HepG2 (cell line): ENCODE data around the gene IBTK. TPM values are rescaled to one million over a fixed set of nuclear protein-coding genes. Genes with fewer than 3 reads are reported as not detected.

Source experiments
- ATAC-seq: fragments of 200-7000 bp; cut with Tn5 transposase; 3 replicates; pipeline ENCODE4 v1.9.1; 2020; ENCODE audit warnings: mild to moderate bottlenecking, moderate library complexity
- BruUV-seq: library from RNA; stranded (reverse); fragments of 400-500 nt; replicated peaks from 2 replicates; lab custom pipeline; 2021; lab: Mats Ljungman, UMichigan
- CTCF ChIA-PET: fragments of 300-600 bp; formaldehyde crosslinking; extraction: SDS; loops from one replicate; lab custom pipeline; 2021; ENCODE audit warnings: low total read pairs, inconsistent platforms, low intra/inter-chr PET ratio; lab: Yijun Ruan, JAX
- POLR2A ChIA-PET: fragments of 350-600 bp; sonication (Branson Sonifier 250); formaldehyde crosslinking; loops from one replicate; lab custom pipeline; 2020; ENCODE audit warnings: antibody characterized with exemption, inconsistent platforms; lab: Yijun Ruan, JAX
- DNase-seq: peaks from one replicate; pipeline ENCODE4 v3.0.0-alpha.2; 2015; ENCODE audit warnings: low spot score
- FAIRE-seq: peaks from 3 replicates; lab custom pipeline; 2011; peaks lifted over from hg19 to GRCh38; lab: Jason Lieb, UNC
- H2AFZ ChIP-seq: one replicate; pipeline ENCODE4 v1.6.1; 2011; ENCODE audit warnings: low read length, inconsistent platforms
- H3K27ac ChIP-seq: fragments of 300-600 bp; 3 replicates; pipeline ENCODE4 v1.8.0; 2011; ENCODE audit warnings: mixed run types, mild to moderate bottlenecking, mixed read lengths, low read length, inconsistent platforms; ENCODE audit not compliant: insufficient read depth; ENCODE audit errors: extremely low read length
- H3K27me3 ChIP-seq, 2 experiments: fragments of 200-600 bp in 1 of 2; 2 replicates in 1 of 2; 3 replicates in 1 of 2; pipeline versions ENCODE4 v1.6.0 to v1.8.0; 2011; ENCODE audit warnings: low read length in 2 of 2, mild to moderate bottlenecking in 2 of 2, moderate library complexity in 2 of 2, inconsistent platforms in 1 of 2; ENCODE audit not compliant: insufficient read depth in 2 of 2, control insufficient read depth in 1 of 2
- H3K36me3 ChIP-seq, 2 experiments: fragments of 200-600 bp in 1 of 2; replicated peaks in 1 of 2; 2 replicates in 1 of 2; 3 replicates in 1 of 2; pipeline versions ENCODE4 v1.5.1 to v1.8.0; 2011; ENCODE audit warnings: low read length in 2 of 2, inconsistent platforms in 1 of 2; ENCODE audit not compliant: insufficient read depth in 2 of 2, control insufficient read depth in 1 of 2
- H3K4me1 ChIP-seq: 2 replicates; pipeline ENCODE4 v1.5.1; 2012; ENCODE audit warnings: low read length, inconsistent platforms; ENCODE audit not compliant: insufficient read depth
- H3K4me2 ChIP-seq: 2 replicates; pipeline ENCODE4 v1.6.0; 2011; ENCODE audit warnings: low read depth, low read length, inconsistent platforms
- H3K4me3 ChIP-seq, 3 experiments: fragments of 200-600 bp in 1 of 3; sonication (generic), shearing (Covaris generic) in 1 of 3; replicated peaks in 1 of 3; 2 replicates each; pipeline ENCODE4 v1.5.1; 2011 to 2016; ENCODE audit warnings: low read length in 3 of 3, inconsistent platforms in 2 of 3, low read depth in 2 of 3, mild to moderate bottlenecking in 2 of 3, control low read depth in 1 of 3, mixed read lengths in 1 of 3; ENCODE audit not compliant: insufficient read depth in 1 of 3
- H3K79me2 ChIP-seq: one replicate; pipeline ENCODE4 v1.6.1; 2011; ENCODE audit warnings: low read length, inconsistent platforms; ENCODE audit not compliant: insufficient read depth
- H3K9ac ChIP-seq: 2 replicates; pipeline ENCODE4 v1.6.0; 2011; ENCODE audit warnings: mild to moderate bottlenecking, low read depth, low read length, inconsistent platforms; ENCODE audit not compliant: insufficient read depth
- H3K9me3 ChIP-seq: 2 replicates; pipeline ENCODE4 v1.5.1; 2012; ENCODE audit warnings: mild to moderate bottlenecking, low read length
- H4K20me1 ChIP-seq: 2 replicates; pipeline ENCODE4 v1.6.0; 2011; ENCODE audit warnings: inconsistent platforms, mild to moderate bottlenecking, low read length, moderate library complexity; ENCODE audit not compliant: insufficient read depth
- GLI4 ChIP-seq: sonication (generic); formaldehyde crosslinking; IDR thresholded peaks from 2 replicates; pipeline ENCODE4 v1.5.1; 2020; ENCODE audit warnings: missing genetic modification reagents, mild to moderate bottlenecking, moderate library complexity, borderline replicate concordance
- HDAC6 ChIP-seq: fragments of 200-600 bp; sonication (generic); IDR thresholded peaks from 2 replicates; pipeline ENCODE4 v1.7.0; 2017; ENCODE audit warnings: mild to moderate bottlenecking, antibody characterized with exemption, low read length, low read depth
- HOXA3 ChIP-seq: sonication (generic); formaldehyde crosslinking; IDR thresholded peaks from 2 replicates; pipeline ENCODE4 v1.5.0; 2020; ENCODE audit warnings: missing genetic modification reagents
- LBX2 ChIP-seq: sonication (generic); formaldehyde crosslinking; IDR thresholded peaks from 2 replicates; pipeline ENCODE4 v1.5.0; 2020; ENCODE audit warnings: missing genetic modification reagents, mild to moderate bottlenecking, borderline replicate concordance
- NFAT5 ChIP-seq: sonication (generic); formaldehyde crosslinking; IDR thresholded peaks from 2 replicates; pipeline ENCODE4 v1.4.0; 2020; ENCODE audit warnings: missing genetic modification reagents
- NRL ChIP-seq: sonication (generic); formaldehyde crosslinking; IDR thresholded peaks from 2 replicates; pipeline ENCODE4 v1.5.0; 2020; ENCODE audit warnings: missing genetic modification reagents, mild to moderate bottlenecking, moderate library complexity, borderline replicate concordance
- SCMH1 ChIP-seq: sonication (generic); formaldehyde crosslinking; IDR thresholded peaks from 2 replicates; pipeline ENCODE4 v1.9.0; 2021; ENCODE audit warnings: missing genetic modification reagents, mild to moderate bottlenecking, borderline replicate concordance
- TFAP4 ChIP-seq: sonication (generic); IDR thresholded peaks from 2 replicates; pipeline ENCODE4 v1.6.1; 2016; ENCODE audit warnings: low read depth, borderline replicate concordance
- TP53 ChIP-seq: sonication (generic); formaldehyde crosslinking; conservative IDR thresholded peaks from 2 replicates; pipeline ENCODE4 v1.4.0; 2020; ENCODE audit warnings: missing genetic modification reagents
- ZNF235 ChIP-seq: sonication (generic); formaldehyde crosslinking; IDR thresholded peaks from 2 replicates; pipeline ENCODE4 v1.8.1; 2023; ENCODE audit warnings: mild to moderate bottlenecking, missing genetic modification reagents, borderline replicate concordance
- ZNF331 ChIP-seq: sonication (generic); formaldehyde crosslinking; IDR thresholded peaks from 2 replicates; pipeline ENCODE4 v1.4.0; 2020; ENCODE audit warnings: missing genetic modification reagents
- ZNF674 ChIP-seq: sonication (generic); formaldehyde crosslinking; IDR thresholded peaks from 2 replicates; pipeline ENCODE4 v1.5.0; 2020; ENCODE audit warnings: low read depth, mild to moderate bottlenecking, missing genetic modification reagents
- ZNF687 ChIP-seq: sonication (generic); formaldehyde crosslinking; IDR thresholded peaks from 2 replicates; pipeline ENCODE4 v1.5.1; 2020; ENCODE audit warnings: mild to moderate bottlenecking, missing genetic modification reagents, moderate library complexity
- WGBS: methylation state at CpG from one replicate; pipeline ENCODE4 v1.1.6; 2017; ENCODE audit warnings: low lambda C conversion rate; 5-methylcytosine and 5-hydroxymethylcytosine counted together
- in situ Hi-C: cut with HindIII; loops from 2 replicates; pipeline ENCODE4 v1.10.0; 2017; ENCODE audit warnings: low pct_unique_long_range_greater_than_20kb; ENCODE audit not compliant: extremely low pct_ligation_motif_present
- intact Hi-C: fragments of 100-400 bp; cut with micrococcal nuclease; formaldehyde crosslinking; loops from one replicate; pipeline ENCODE4 v1.10.0; 2022; ENCODE audit not compliant: unreplicated experiment
- polyA plus RNA-seq, 8 experiments: library from polyadenylated mRNA; depleted of rRNA in 3 of 8; stranded (reverse) in 7 of 8; unstranded in 1 of 8; fragments of >200 nt; fragmentation: Illumina TruSeq in 4 of 8; extraction: Trizol in 4 of 8; gene quantifications; 2 replicates each; pipeline versions ENCODE4 v1.2.1 to v1.2.3, GENCODE V29; 2011 to 2016; ENCODE audit warnings: low read depth in 4 of 8, missing spikeins in 1 of 8, mixed read lengths in 1 of 8; ENCODE audit not compliant: insufficient read depth in 1 of 8
- total RNA-seq, 5 experiments: library from RNA; depleted of rRNA; stranded (reverse); fragments of >200 nt; fragmentation: Illumina TruSeq; extraction: Trizol; gene quantifications; 2 replicates each; pipeline ENCODE4 v1.2.3, GENCODE V29; 2016; ENCODE audit warnings: low read depth in 1 of 5

IBTK gene
- total and polyA plus RNA-seq, 2 of the 13 experiments (the other 11 are each of a cell fraction or from before 2014, with no cell fraction given), result 23.8 to 60.0 TPM

- no peak for TF ChIP-seq NFAT5 (CRISPR knock-in tag)
Observed at GRCh38 chr6:82179415-82179814, 68.1 kb downstream of the IBTK start (continued).

DNA sequence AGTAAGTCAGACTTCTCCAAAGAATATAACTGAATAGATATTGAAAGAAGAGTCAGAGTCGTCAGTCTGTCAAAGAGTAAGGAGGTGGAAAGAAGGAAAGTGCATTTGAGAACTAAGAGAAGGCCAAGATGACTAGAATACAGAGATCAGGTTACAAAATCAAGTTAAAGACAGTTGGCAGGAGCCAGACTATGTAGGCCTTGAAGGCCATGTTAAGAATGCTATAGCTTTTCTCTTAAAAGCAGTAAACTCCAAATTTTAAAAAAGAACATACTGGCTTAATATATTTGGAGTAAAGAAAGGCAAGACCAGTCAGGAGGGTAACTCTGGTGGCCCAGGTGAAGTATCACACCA, 68.8 kb downstream of the IBTK start:
- DNase-seq (no peak), ATAC-seq (no peak; the same call in 1 of the 3 replicates), FAIRE-seq (no peak)
- Histone ChIP-seq H3K27me3 (no peaks in the 10 kb centered on the region), H3K36me3 (peaks cover 4 to 65% of the 10 kb centered on the region in 2 experiments), H3K9me3 (no peaks in the 10 kb centered on the region), H4K20me1 (no peaks in the 10 kb centered on the region), H3K27ac (no peak overlapping the region), H3K9ac (no peak overlapping the region), H3K4me1 (no peaks in the 10 kb centered on the region), H3K79me2 (no peaks in the 10 kb centered on the region), H3K4me3 (no peak overlapping the region), H3K4me2 (no peak overlapping the region), H2AFZ (no peak overlapping the region)
- ChIA-PET CTCF (no interaction called here), POLR2A (no interaction called here)
- intact Hi-C loops, result loop anchor here (1.0 to 10.0 kb wide), 5 partner anchors 96 to 937 kb away; partner anchors contain the start of gene TENT5A
- in situ Hi-C loops, result no loop called here
- BruUV-seq, result no TSS peak
- WGBS, result 95% methylated on average over 1 of the region's 1 CpG
- TF ChIP-seq LBX2 (CRISPR knock-in tag) (no peak), ZNF235 (CRISPR knock-in tag) (no peak), TP53 (CRISPR knock-in tag) (no peak), HOXA3 (CRISPR knock-in tag) (no peak), NRL (no peak), SCMH1 (no peak), ZNF687 (no peak), HDAC6 (no peak), ZNF674 (CRISPR knock-in tag) (no peak), TFAP4 (no peak), GLI4 (CRISPR knock-in tag) (no peak), ZNF331 (CRISPR knock-in tag) (no peak)
